Lung (tissue), 12 donors: ENCODE measurements around the gene PLA2G2F. TPM values are rescaled to one million over a fixed set of nuclear protein-coding genes. Genes with fewer than 3 reads are reported as not detected.

ENCODE experiments used
- ATAC-seq: fragments of 200-7000 bp; cut with Tn5 transposase; one replicate; pipeline ENCODE4 v1.9.1; 2020; ENCODE audit warnings: moderate number of reproducible peaks; ENCODE audit not compliant: insufficient read depth, low FRiP score
- DNase-seq, 3 donors: peaks; one replicate each; pipeline ENCODE4 v3.0.0-alpha.2; 2013 to 2017
- H3K27ac ChIP-seq, 2 donors: one replicate each; pipeline ENCODE4 v1.5.1; 2013; ENCODE audit warnings: mild to moderate bottlenecking in 2 of 2, moderate library complexity in 2 of 2, control low read depth in 1 of 2, inconsistent platforms in 1 of 2, low read depth in 1 of 2, low read length in 1 of 2
- H3K27me3 ChIP-seq, 3 donors: one replicate each; pipeline ENCODE4 v1.5.1; 2013; ENCODE audit warnings: low read length in 2 of 3; ENCODE audit not compliant: control insufficient read depth in 3 of 3, insufficient read depth in 3 of 3
- H3K36me3 ChIP-seq, 4 donors: one replicate each; pipeline ENCODE4 v1.5.1; 2013; ENCODE audit warnings: low read length in 4 of 4, mild to moderate bottlenecking in 1 of 4, moderate library complexity in 1 of 4; ENCODE audit not compliant: control insufficient read depth in 4 of 4, insufficient read depth in 4 of 4
- H3K4me1 ChIP-seq, 5 donors: one replicate each; pipeline ENCODE4 v1.5.1; 2013; ENCODE audit warnings: low read length in 5 of 5, mild to moderate bottlenecking in 2 of 5, moderate library complexity in 1 of 5; ENCODE audit not compliant: control insufficient read depth in 5 of 5, insufficient read depth in 5 of 5
- H3K4me3 ChIP-seq: one replicate; pipeline ENCODE4 v1.5.1; 2013; ENCODE audit warnings: mild to moderate bottlenecking, control low read depth, moderate library complexity
- H3K9ac ChIP-seq, 2 donors: one replicate each; pipeline ENCODE4 v1.5.1; 2013; ENCODE audit warnings: low read length in 2 of 2, control low read depth in 1 of 2; ENCODE audit not compliant: insufficient read depth in 1 of 2
- H3K9me3 ChIP-seq, 4 donors: one replicate each; pipeline ENCODE4 v1.5.1; 2013; ENCODE audit warnings: low read length in 3 of 4, mild to moderate bottlenecking in 1 of 4, moderate library complexity in 1 of 4; ENCODE audit not compliant: control insufficient read depth in 4 of 4, insufficient read depth in 3 of 4
- WGBS, 2 donors: extraction: QIAGEN DNeasy Blood & Tissue Kit; methylation state at CpG; one replicate each; pipeline ENCODE4 v1.1.7; 2013; 5-methylcytosine and 5-hydroxymethylcytosine counted together
- polyA plus RNA-seq, 2 donors: library from polyadenylated mRNA; stranded (reverse); fragments of 200-250 nt; gene quantifications; one replicate each; pipeline ENCODE4 v1.2.1, GENCODE V29; 2013
- total RNA-seq, 2 donors: library from RNA; depleted of rRNA in 1 of 2; stranded (reverse); fragments of >200 nt in 1 of 2; gene quantifications; one replicate each; pipeline ENCODE4 v1.2.1, GENCODE V29; 2014 to 2021
- TF ChIP-seq, protein P1 (sequence below): IDR thresholded peaks from 2 replicates; pipeline ENCODE4 v1.5.1; 2012; ENCODE audit warnings: mild to moderate bottlenecking; ENCODE audit errors: control extremely low read depth, extremely low read depth
- donor health status: control.
- donor health status: control.
- donor health status: Bipolar disorder and iron deficiency.
- donor health status: healthy.
- donor health status: DM: yes; HTN: yes; CAD: no.

The PLA2G2F gene
- total and polyA plus RNA-seq, 4 donors, result not detected

DNA sequence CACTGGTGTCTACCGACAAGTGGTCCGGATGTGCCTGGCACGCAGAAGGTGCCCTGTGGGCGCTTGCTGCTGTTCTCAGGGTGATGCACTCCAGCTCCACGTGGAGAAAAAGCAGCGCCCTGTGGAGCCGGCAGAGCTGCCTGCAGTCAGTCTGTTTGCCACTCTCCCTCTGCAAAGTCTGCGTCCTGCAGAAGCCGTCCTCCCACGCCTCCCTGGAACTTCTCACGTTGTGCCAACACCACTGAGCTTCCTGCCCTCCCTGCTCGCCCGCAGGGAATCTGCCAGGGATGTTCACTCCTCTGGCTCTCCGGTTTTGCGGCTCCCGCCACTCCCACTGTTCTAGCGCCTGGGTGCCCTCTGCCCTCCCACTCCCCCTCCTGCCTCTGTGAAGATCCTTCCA lies 26.9 kb downstream of the PLA2G2F start:
- H3K9ac ChIP-seq, result no peak overlapping the region
- H3K4me3 ChIP-seq, result no peak overlapping the region
- DNase-seq, result no peak
- WGBS, 2 donors, result 56 to 71% methylated on average over 16 to 17 of the region's 17 CpGs
- H3K4me1 ChIP-seq, result peaks cover 0 to 5% (median 0%) of the 10 kb centered on the region in 5 donors
- H3K9me3 ChIP-seq, result peaks cover 0 to 25% (median 2%) of the 10 kb centered on the region in 4 donors
- no peaks in the 10 kb centered on the region for H3K36me3 ChIP-seq
- TF ChIP-seq, protein P1, sequence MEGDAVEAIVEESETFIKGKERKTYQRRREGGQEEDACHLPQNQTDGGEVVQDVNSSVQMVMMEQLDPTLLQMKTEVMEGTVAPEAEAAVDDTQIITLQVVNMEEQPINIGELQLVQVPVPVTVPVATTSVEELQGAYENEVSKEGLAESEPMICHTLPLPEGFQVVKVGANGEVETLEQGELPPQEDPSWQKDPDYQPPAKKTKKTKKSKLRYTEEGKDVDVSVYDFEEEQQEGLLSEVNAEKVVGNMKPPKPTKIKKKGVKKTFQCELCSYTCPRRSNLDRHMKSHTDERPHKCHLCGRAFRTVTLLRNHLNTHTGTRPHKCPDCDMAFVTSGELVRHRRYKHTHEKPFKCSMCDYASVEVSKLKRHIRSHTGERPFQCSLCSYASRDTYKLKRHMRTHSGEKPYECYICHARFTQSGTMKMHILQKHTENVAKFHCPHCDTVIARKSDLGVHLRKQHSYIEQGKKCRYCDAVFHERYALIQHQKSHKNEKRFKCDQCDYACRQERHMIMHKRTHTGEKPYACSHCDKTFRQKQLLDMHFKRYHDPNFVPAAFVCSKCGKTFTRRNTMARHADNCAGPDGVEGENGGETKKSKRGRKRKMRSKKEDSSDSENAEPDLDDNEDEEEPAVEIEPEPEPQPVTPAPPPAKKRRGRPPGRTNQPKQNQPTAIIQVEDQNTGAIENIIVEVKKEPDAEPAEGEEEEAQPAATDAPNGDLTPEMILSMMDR, result no peak
- ATAC-seq, result no peak
- peaks cover 0 to 10% (median 0%) of the 10 kb centered on the region in 3 donors for H3K27me3 ChIP-seq
- no peak overlapping the region for H3K27ac ChIP-seq

DNA sequence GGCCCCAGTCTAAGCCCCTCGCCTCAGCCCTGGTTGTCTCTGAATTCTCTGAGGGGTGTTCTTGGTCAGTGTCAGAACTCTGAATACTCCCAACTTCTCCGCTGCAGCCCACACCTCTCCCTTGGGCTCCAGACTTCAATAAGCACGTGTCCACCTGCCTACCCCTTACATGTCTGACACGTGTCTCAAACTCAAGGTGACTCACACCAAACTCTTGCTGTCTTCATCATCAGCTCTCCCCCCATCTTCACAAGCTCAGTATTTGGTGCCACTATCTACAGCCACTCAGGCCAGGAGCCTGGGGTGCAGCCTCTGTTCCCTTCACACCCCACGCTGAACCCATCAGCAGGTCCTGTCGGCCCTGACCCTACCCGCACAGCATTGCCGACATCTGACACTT lies 28.0 kb downstream of the PLA2G2F start:
- Histone ChIP-seq H3K27me3 (peaks cover 0 to 10% (median 0%) of the 10 kb centered on the region in 3 donors), H3K36me3 (no peaks in the 10 kb centered on the region), H3K27ac (no peak overlapping the region), H3K4me1 (peaks cover 0 to 9% (median 0%) of the 10 kb centered on the region in 5 donors), H3K4me3 (no peak overlapping the region), H3K9me3 (peaks cover 0 to 20% (median 0%) of the 10 kb centered on the region in 4 donors), H3K9ac (no peak overlapping the region)
- ATAC-seq (no peak), DNase-seq (no peak)
- 83 to 88% methylated on average over 8 of the region's 8 CpGs for WGBS, 2 donors
- TF ChIP-seq, protein P1, result no peak

DNA sequence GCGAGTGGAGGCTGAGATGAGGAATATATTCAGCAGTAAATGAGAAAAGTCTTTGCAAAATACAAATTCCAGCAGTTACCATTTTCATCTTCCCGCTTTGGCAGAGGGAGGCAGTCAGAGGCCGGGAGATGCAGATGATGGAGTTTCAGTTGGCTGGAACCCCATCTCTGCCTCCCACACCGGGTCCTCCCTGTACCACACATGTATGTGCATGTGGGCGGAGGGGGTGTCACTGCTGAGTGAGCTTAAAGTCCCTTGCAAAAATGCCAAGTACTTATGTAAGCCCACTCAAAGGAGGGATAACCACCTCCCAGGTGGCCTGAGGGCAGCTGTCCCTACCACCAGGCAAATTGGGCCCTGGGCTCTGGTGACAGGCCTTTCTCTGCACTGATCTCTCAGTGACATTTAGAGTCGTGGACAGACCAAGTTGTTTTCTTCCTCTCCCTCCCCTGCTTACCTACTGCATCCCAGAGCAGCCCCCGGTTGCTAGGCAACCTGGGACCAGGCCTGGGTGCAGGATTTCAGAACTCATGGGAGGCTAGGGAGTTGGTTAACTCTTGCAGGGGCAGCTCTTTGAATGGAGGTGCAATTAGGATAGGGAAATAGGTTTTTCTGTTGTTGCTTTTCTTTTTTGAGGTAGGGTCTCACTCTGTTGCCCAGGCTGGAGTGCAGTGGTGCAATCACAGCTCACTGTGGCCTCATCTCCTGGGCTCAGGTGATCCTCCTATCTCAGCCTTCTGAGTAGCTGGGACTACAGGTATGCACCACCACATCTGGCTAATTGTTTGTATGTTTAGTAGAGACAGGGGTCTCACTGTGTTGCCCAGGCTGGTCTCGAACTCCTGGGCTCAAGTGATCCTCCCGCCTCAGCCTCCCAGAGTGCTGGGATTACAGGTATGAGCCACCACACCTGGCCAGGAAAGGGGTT lies 29.7 kb downstream of the PLA2G2F start:
- Histone ChIP-seq H3K4me1 (peaks cover 0 to 9% (median 0%) of the 10 kb centered on the region in 5 donors), H3K27me3 (peaks cover 0 to 10% (median 0%) of the 10 kb centered on the region in 3 donors), H3K9me3 (peaks cover 0 to 9% (median 0%) of the 10 kb centered on the region in 4 donors), H3K36me3 (no peaks in the 10 kb centered on the region), H3K9ac (no peak overlapping the region), H3K4me3 (no peak overlapping the region), H3K27ac (no peak overlapping the region)
- TF ChIP-seq, protein P1, result no peak
- DNase-seq (no peak), ATAC-seq (no peak)
- 84 to 89% methylated on average over 9 of the region's 9 CpGs for WGBS, 2 donors
